Dermis blood vessel endothelial cell (primary cell): ENCODE data around the gene KCNQ1OT1. TPM values are rescaled to one million over a fixed set of nuclear protein-coding genes. Genes with fewer than 3 reads are reported as not detected.

ENCODE experiments used
- DNase-seq: peaks from one replicate; pipeline ENCODE4 v3.0.0; 2010
- total RNA-seq: library from RNA; depleted of rRNA; stranded (reverse); fragments of >200 nt; gene quantifications from 2 replicates; pipeline ENCODE4 v1.2.3, GENCODE V29; 2014

Gene KCNQ1OT1
- total RNA-seq, 1 donor from 2014 or later, result 1.5 TPM

DNA sequence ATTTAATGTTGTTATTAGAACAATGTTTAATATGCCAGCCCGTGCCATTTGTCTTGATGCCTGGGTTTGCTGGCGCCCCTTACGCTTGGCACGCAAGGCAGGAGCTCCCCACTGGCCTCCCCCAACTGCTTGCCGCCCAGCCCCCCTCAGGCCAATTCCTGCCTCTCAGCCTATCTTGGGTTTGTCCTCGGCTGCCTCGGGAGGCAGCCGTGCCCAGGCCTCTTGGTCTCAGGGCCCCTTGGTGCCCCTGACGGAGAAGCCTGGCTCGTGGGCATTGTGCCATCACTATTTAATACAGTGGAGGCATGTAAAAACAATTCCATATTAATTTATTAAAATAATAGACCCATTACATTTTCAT is 119.8 kb downstream of the KCNQ1OT1 start:
- DNase-seq, result no peak

DNA sequence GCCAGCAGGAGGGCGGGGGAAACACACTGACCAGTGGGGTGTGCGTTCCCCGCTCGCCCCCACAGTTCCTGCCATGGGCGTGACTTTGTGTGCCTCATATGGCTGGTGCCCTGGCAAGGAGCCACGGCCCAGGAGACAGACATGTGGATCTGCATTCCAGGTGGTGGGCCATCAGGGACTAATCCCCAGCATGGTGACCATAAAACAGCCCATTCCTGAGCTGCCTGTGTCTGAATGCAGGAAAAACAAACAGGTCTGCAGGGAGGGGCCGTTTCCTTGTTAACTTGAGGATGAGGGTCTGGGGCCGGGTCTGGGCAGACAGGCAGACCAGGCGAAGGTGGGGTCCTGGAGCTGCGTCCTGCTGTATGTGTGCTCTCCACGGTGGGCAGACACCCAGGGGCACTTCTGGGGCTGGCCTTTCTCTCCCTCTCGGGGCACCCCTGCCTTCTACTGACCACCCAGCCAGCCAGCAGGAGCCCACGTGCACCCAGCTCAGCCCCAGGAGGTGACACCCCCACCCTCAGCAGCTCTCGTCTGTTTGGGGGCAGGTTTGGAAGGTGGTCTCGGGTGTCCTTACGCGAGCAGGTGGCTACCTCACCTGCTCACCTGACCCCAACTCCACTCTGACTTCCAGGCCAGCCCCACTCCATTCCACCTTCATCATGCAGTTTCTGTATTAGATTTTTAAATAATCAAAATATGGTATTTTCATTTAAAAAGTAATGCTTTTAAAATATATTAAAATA is 120.3 kb downstream of the KCNQ1OT1 start:
- DNase-seq, result no peak

DNA sequence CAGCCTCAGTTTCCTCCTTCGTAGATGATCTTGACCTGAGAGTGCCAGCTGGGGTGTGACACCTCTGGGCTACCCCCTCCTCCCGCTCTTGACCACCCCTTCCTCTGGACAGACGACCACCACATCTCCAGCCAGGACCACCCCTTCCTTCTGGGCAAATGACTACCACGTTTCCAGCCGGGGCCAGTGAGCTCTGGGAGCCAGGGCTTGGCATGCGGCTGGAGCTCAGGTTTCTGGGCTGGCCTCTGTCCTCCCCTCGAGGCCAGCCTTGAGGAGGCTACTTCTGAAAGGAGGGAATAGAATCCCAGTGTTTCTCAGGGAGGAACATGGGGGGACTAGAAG is 120.9 kb downstream of the KCNQ1OT1 start:
- DNase-seq, result no peak

DNA sequence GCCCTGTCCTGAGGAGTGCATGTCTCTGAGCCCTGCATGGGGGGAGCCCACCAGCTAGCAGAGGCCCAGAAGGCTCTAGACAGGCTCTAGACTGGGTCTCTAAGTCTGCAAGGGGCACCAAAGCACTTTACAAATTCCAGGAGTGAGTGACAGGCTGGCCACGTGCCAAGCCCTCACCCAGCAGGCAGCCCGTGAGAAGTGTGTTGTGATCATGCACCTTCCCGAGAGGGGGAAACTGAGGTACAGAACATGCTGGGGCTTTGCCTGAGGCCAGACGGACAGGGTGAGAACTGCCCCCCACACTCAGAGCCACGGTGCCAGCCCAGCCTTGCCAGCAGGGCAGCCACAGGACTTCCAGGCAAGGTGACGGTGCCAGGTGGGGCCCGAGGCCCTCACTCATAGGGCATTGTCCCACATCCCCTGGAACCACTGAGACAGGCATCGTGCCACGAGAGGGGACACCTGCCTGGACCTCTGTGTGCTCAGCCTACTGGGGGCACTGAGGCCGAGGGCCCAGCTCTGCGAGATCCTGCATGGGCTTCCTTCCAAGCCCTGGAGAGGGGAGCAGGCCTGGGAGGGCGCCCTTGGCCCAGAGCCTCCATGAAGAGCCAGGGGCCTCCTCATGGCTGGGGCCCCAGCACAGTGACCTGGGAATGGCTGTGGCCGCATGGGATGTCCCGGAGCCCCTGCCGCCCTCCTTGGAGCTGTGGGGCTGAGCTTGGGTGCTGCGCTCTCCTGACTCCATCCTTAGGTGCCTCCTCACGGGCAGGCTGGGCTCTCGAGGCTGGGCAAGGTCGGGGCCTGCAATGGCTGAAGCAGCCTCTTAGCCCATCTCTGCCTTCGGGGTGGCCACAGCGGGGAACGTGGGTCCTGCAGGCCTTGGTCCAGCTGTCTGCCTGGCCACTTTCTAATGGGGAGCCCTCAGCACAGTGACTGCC is 121.5 kb downstream of the KCNQ1OT1 start:
- no peak for DNase-seq

DNA sequence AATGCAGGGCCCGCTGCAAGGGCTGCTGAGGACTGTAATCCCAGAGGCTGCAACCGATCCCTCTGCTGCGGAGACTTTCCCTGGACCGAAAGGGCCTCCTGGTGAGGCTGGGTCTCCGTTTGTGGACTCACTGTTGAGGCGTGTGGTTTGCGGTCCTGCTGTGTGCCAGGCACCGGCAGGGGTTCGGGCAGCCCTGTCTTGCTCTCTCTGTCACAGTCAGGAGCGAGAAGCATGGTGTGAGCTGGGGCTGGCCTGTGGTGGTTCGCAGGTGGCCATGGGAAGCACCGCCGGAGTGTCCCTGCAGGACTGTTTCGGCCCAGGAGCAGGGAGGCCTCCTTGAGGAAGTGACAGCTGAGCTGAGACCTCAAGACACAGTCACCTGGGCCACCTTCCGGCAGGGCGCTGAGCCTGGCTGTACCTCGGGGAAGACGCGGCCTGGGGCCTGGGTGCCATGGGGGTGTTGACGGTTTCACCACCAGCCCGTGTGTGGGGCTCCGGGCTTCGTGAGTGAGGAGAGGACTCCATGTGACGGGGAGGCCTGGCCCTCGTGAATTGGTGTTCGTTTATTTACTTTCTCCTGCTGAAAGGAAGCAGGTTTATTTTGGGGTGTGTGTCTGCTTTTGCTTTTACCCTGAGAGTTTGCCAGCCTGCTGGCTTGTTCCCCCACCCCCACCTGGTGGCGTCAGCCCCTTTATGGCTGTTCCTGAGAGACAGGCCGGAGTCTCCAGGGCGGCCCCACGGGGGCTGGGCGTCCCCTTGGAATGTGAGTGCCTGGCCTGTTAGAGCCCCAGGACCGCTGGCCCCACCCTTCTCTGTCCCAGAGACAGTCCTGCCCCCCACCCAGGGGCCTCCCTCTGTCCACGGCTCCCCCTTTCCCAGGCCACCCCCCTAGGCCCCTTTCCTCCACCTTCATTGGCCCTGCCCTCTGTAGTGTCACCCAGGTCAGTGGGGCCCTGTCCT is 122.5 kb downstream of the KCNQ1OT1 start:
- no peak for DNase-seq

DNA sequence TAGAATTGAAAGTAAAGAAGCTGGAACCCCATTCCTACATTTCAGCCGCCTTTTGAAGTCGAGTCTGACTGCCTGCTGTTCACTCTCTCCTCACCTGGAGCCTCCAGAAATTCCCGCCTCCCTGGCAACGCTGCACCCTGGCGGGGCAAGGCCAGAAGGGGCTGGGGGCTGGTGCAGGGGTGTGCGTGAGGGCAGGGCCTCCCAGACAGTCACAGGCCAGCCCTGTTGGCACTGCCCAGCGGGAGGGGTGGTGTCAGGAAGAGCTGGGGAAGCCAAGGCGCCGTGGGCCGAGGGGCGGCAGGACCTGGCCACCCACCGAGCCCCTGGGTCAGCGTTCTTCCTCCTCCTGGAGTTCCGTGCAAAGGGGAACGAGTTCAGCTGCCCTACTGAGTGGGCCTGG is 123.2 kb downstream of the KCNQ1OT1 start:
- no peak for DNase-seq

DNA sequence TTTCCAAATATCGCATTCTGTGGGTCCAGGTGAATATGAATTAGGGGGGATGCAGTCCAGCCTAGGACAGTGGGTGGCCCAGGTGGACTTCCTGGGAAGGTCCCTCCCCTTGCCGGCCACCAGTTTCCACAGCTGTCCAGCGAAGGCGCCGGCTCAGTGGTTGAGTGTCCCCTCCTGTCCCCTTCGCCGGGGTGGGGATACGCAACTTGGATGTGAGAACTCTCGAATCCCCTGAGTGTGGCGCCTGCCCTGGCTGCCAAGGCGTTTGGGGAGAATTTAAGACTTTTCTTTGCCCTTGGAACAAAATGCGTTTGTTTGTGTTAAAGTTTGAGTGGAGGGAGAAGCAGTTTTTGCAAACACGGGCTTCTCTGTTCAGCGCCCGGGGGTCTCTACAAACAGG is 123.7 kb downstream of the KCNQ1OT1 start:
- DNase-seq, result no peak

DNA sequence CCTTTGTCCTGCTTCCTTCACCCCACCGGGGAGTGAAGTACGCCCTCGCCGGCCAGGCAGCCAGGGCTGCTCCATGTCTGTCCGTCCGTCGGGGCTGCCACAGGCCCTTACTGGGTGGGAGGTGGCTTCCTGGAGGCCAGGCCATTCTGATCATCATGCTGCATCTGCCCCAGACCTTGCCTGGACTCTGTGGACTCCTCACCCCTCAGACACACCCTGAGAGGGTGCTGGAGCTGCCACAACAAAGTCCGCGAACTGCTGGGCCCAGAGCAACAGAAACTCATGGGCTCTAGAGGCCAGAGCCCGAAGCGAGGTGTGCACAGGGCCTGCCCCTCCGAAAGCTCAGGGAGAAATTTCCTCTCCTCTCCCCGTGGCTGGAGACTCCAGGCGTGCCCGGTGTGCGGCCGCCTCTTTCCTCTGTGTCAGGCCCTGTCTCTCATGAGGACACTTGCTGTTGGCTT is 124.2 kb downstream of the KCNQ1OT1 start:
- no peak for DNase-seq

DNA sequence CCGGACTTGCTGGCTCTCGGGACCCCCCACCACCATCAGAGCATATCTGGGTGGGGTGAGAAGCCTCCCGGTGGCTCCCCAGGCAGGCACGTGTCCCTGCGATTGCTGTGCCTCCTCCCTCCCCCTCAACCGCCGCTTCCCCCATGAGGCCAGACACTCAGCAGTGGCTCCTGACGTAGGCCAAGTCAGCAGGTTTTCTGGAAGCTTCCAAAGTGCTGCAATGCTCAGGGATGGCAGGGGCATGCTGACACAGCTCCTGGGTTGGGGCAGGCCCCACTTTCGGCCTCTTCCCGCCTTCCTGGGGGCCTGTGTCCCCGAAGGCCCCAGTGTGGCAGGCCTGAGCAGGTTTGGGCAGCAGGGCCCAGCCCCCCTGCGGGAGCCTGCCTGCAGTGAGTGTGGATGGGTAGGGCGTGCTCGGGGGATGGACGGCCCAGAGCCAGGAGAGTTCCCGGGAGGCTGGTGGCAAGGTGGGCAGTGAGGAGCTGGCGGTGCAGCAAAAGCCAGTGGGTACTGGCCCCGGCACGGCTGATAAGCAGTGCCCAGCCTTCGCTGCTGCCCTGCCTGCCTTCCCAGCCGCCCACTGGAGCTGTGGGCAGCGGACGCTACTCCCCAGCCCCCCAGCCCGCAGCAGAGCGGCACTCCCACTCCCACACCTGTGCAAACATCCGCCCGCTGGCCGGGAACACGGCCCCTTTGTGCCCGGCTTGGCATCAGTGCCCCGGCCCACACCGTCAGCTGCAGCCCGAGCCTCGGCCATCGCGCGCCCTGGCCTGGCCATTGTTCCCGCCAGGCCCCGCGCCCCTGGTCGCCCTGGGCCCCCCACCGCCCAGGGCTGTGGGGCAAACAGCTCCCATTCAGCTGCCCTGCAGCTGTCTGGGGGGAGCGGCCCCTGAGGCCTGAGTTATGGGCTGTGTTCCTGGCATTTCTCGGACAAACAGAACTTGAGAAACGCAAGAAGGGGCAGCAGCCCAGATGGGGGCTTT is 125.0 kb downstream of the KCNQ1OT1 start:
- no peak for DNase-seq

DNA sequence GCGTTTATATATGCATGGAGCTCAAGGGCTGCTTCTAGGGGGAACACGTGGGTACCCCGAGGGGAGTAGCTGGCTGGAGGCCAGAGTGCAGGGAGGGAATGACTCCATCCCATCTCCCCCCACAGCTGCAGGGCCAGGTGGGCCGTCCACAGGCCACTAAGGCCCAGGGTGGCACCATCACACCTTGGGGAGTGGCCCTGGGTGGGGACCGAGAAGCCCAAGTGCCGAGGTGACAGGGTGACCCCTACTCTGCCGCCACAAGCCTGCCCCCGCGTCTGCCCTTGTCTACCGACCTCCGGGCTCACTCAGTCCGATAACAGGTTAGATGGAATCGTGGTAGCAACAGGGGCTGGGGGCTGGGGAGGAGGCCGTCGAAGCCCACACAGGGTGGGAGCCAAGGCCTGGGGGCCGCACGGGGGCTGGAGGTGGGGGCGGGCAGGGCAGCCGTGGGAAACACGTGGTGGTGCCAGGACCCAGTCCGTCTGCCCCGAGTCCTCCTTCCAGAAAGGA is 125.7 kb downstream of the KCNQ1OT1 start:
- DNase-seq, result no peak

DNA sequence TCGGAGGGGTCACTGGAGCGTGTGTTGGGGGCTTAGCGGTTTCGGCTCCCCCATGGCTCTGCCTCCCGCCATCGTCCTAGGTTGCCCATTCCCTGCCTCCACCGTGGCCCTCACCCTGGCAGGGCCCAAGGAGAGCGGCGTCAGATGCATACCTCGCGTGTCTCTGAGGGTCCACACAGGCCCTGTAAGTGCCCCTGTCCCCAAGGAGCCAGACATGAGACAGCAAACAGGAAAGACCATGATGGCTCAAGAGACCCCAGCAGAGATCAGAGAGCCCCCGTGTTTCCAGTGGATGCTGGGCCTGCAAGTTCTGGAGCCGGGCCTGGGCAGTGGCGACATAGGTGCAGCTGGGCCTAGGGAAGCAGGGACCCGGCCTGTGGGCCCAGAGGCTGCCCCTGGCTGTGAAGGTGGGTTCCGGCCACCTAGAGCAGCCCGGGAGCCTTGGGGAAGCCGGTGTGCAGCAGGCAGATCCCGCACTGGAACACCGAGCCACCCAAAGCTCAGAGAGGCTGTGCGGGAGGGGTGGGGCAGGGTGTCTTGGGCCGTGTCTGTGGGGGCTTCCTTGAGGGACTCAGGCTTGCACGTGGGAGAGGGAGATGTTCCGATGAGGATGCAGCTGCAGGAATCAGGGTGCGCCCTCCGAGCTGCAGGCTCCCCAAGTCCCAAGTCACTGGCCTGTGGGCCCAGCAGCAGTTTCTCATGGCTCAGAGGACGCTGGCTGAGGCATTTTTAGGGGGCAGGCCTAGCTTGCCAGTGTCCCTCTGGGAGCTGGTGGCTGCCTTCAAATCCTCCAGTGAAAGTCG is 126.4 kb downstream of the KCNQ1OT1 start:
- no peak for DNase-seq

DNA sequence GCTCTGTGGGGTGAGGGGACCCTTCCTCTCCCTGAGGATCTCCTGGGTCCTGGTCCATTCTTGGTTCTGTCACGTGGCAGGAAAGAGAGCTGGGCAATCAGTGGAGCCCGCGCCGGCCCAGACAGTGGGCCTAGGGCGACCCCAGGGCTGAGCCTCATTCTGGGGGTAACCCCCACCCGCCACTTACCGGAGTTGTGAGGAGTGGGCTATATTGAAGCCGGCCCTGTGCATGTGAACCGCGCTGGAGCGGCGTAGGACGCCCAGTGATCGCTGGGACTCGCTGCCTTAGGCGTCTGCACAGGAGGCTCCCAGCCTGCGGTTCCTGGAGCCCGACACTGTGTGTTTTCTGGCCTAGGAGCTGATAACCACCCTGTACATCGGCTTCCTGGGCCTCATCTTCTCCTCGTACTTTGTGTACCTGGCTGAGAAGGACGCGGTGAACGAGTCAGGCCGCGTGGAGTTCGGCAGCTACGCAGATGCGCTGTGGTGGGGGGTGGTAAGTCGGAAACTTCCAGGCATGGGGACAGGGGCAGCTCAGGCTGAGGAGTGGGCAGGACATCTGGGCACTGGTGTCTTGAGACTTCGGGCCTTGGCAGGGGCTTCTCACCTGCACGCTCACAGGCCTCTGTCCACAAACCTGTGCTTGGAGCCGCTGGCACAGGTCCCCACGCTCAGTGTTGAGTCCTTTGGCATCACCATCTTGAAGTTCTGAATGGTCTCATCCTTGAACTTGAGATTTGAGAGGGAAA is 127.1 kb downstream of the KCNQ1OT1 start:
- DNase-seq, result no peak

DNA sequence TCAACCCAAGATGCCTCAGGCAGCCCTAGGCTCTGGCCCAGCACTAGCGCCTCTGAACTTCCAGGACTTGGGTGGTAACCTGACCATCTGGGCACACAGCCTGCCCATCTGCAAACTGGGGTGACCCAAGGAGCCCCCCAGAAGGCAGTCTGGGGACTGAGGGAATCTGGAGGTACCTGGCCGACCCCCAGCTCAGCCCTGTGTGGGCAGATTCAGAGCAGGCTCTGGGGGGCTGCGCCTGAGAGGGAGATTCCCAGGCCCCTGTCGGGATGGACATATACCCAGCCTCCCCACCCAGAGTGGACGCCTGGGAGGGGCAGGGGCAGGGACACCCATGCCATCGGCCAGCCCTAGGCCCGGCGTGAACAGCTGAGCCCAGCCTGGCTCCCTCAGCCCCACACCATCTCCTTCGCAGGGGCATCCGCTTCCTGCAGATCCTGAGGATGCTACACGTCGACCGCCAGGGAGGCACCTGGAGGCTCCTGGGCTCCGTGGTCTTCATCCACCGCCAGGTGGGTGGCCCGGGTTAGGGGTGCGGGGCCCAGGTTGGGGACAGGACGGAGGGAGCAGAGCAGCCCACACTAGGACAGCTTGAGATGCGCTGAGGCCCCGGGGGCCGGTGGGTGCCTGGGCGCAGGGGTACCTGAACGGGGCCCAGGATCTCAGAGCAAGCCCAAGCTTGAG is 128.1 kb downstream of the KCNQ1OT1 start:
- DNase-seq, result no peak

DNA sequence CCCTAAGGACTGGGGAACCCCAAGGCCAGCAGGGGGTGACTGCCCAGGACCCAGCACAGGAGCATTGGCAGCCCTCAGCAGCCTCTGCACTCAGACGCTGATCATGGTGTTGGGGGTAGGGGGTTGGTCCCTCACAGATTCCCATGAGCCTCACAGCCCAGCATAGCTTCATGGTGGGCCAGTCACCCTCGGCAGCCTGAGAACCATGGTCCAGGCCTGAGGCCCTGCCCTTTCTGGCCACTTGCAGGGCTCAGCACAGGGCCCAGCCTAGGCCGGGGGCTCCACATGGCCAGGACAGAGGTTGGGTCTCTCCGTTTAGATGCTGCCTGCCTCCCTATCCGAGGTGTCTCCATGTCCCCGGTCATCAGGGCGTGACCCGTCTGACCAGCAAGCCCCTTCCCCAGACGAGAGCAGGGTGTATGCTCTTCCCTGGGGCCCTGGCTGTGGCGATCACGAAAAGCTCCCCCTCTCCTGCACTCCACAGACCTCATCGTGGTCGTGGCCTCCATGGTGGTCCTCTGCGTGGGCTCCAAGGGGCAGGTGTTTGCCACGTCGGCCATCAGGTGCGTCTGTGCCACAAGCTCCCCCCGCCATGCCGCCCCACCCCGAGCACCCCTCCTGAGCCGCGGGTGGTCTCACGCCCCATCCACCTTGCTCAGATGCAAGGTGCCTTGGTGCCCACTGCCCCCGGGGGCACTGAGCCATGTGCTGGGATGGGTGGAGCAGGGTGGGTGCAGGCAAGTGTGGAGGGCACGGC is 128.8 kb downstream of the KCNQ1OT1 start:
- DNase-seq, result no peak

DNA sequence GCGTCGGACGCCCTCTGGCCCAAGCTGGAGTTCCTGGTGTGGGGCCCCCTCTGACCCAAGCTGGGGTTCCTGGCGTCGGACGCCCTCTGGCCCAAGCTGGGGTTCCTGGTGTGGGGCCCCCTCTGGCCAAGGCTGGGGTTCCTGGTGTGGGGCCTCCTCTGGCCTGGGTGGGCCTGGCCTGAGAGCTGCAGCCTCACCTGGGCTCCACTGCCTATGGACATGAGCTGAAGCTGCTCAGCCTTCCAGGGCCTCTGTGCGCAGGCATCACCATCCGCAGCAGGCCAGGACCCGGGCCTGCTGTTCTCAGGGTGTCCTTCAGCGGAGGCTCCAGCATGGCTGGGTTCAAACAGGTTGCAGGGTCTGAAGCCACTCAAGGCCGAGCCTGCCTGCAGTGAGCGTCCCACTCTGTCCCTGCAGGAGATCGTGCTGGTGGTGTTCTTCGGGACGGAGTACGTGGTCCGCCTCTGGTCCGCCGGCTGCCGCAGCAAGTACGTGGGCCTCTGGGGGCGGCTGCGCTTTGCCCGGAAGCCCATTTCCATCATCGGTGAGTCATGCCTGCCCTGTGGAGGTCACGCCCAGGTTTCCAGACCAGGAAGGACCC is 129.5 kb downstream of the KCNQ1OT1 start:
- DNase-seq, result no peak

DNA sequence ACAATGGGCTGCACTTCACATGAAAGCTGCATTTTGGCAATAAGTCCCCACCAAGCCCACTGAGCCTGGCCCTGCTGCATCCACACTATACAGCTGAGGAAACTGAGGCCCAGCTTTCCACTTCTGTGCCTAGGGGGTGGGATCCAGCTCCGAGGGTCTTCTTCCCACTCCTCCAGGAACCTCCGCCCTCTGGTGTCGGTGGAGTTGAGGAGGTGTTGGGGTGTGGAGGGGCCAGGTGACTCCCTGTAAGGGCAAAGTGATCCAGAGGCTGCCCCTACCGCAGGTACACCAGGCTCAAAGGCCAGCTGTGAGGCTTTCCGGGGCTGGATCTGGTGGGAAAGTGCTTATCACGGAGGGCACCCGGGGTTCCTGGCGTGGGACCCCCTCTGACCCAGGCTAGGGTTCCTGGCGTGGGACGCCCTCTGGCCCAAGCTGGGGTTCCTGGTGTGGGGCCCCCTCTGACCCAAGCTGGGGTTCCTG is 130.0 kb downstream of the KCNQ1OT1 start:
- no peak for DNase-seq

DNA sequence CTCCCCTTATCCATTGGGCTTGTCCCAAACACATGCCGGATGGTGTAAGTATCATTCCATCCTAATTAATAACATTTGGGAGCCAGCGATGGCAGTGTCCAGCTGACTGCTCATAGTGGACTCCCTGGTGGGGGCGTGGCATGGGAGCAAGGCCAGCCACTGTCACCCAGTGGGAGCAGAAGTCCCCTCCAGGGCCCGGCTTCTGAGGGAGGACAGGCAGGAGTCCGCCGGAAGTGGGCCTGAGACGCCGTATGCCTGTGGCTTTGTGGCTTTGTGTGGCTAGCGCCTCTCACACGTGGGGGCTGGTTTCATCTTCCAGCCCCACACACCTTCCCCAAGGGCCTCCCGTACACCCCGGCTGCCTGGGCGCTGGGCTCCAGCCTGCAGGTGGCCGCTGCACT is 130.5 kb downstream of the KCNQ1OT1 start:
- DNase-seq, result no peak
